Activated effector memory CD4-positive, alpha-beta T cell treated with anti-CD3 and anti-CD28 coated beads, Interleukin-2, amount 50 U/mL, for 16 hours (primary cell): ENCODE data around the gene IDS.
"Not testable (repeated sequence)": the region's sequence is repeated elsewhere in the genome, so short reads cannot be mapped to it uniquely, and the experiment has no call there.

ENCODE experiments used
- DNase-seq: peaks from one replicate; pipeline ENCODE4 v3.0.0-alpha.2; 2020

IDS gene

DNA sequence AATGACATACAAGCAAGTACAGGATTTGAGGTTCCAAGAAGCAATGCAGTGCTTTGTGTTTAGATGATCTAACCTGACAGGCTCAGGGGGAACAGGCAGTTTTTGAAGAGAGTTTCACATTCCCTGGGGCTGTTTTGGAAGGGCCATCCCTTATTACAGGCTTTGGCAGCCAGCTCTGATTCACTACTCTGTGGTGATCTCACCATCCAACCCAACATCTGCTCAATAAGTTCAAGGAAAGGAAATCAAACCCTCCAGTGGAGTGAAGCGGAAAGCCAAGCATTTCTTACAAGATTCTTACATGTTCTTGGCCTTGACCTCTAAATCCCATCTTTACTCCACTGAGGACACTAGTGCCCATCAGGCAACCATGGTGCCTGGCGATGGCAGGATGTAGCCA, 7.5 kb downstream of the IDS start:
- DNase-seq: no peak

DNA sequence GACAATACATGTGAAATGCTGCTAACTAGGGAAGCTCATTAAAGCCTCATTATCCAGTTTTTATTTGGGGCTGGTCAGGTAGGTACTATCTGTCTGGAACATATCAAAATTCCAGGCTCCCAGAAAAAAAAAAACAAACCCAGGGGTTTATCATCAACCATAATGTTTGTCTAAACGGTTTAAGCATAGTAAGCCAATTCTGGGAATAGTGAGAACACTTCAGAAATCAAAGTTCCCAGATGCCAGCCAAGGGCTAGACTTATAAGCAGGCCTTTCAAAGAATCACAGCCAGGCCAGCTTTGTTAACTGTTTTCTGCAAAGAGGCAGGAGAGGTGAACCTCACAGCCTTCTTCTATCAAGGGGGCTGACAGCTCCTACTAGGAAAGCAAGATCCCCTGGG, 8.1 kb downstream of the IDS start:
- no peak for DNase-seq

DNA sequence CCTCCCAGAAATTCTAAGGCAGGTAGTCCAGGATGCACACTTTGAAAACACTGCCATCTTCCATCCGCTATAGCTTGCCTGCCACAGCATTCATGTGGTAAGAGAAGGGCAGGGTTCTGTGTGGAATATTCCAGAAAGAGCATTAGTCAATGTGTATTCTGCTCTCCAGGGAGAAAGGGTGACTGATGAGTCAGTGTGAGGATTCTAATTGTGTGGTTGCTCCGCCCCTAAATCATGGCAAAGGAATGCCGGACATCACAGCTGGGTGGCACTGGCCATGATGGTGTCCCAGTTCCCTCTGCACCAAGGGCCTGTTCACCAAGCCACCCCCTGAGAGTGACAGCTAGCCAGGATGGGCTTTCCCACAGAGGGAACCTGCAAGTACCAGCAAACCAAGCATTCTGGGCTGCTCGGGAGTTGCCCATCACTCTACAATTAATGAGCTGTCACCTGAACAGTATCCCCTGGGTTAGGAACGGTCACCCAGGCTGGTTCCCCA, 9.5 kb downstream of the IDS start:
- DNase-seq: no peak

DNA sequence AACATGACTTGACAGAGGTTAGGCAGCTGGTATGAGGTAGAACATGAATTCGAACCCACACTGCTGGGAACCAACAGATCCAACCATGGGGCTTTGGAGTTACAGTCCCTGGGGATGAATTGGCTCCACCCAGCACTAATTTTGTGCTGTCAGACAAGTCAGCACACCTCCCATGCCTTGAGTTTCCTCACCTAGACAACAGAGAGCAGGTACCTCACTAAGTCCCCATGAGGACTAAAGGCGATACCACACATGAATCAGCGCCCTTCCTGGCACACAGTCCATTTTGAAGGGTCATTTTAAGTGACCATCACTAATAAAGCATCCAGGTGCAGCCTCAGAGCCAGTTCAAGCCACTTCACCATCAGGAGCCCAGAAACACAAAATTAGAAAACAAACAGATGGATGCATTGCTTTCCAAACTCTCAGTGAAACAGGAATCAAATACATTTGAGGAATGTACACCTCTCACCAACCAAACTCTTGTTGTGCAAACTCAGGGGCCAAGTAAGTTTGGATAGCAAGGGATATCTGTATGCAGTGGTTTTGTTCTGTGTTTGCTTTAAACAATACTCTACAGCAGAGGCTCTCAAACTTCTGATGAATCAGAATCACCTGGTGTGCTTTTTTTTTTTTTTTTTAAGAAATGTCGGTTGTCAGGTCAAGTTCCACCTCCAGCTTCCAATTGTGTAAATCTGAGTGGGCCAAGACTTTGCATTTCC, 10.1 kb downstream of the IDS start:
- no peak for DNase-seq

DNA sequence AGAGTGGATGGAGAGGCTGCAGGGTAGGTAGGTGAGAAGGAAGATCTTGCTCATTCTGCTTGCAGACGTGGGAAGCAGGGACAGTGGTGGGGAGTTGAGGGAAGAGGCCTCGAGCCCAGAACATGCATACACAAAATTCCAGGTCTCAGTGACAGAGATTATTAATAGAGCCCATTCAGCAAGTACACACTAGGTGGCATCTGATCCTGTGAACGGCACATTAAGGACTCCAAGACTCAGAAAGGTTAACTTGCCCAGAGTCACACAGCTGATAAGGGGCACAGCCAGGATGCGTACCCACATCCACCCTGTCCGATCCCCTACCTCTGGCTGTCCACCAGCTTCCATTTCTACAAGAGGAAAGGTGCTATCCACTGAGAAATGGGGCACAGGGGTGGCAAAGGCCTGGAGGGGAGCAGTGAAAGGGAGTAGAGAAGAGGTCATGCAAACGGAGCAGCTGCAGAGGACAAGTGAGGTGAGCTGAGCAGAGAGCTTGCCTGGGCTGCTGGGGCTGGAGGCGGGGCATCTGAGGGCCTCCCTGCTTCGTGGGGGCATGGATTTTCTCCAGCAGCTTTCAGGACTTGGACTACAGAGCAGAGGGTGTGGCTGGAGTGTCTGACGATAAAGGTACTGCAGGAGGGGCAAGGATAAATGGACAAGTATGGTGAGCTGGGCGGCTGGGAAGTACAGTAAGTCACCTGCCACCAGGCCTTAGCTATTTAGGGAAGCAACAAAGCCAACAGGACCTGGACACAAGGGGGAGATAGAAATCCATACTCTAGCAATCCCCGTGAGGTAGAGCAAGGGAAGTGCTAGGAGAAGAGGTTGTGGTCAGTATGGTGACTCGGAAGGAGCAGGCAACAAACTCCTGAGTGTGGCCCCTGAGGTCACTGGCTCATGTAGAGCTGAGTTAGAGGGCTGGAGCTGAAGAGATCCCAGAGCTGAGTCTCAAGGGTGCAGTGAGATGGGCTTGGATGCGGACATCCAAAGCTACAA, 11.2 kb downstream of the IDS start:
- DNase-seq: no peak

DNA sequence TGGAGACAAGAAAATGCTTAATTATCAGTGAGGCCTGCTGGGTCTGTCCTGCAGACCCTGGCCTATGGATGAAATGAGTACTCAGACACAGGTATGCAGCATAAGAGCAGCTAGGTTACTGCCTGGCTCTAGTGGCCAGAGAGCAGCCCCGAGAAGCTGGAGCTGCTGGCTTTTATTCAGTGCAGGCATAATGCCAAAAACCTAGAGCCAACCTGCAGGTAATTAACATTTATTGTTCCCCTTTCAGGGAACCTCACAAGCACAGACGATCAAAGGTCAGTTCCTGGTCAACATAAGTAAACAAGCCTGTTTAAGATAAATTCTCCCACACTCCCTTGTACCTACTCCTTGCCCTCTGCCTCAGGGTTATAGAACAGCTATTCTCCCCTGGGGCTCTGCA, 13.3 kb downstream of the IDS start:
- no peak for DNase-seq

DNA sequence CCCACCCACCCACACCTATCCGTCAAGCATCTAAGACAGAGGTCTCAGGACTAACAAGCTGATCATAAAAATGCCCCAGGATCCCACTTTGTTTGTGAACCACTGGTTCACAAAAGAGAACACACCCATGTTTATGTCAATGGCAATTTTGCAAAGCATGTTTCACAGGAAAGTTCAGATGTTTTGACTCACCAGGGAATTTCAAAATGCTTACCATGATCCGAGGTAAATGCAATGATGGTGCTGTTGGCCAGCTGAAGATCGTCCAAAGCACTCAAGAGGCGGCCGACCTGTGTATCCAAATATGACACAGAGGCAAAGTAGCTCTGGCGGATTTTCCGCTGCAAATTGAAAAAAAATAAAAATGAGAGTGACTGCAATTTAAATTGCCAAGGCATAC, 15.0 kb downstream of the IDS start:
- no peak for DNase-seq

DNA sequence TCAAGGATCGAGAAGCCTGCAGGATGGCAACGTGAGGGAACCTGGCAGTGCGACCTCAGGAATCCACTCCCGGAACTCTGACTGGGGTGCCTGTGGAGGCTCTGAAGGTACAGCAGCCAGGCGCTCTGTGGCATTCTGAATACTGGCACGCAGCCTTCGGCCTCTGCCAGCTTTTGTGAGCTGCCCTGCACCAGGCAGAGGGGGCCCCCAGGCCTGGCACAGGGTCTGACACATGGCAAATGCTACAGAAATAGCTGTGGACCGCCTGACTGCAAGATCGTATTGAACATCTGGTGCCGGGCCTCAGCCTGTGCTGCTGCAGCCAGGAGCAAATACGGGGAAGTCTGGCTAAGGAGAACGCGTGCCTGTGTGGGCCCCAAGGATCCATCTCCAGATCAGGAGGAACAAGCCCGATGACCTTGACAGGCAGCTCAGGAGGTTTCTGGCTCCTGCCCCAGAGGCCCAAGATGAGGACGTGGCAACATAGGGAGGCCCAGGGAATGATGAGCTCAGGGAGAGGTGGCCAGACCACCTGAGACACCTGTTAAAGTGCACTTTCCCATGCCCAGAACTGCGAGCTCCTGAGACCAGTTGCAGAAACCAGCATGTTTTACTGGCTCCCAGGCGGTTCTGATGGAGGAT, 16.6 kb downstream of the IDS start:
- DNase-seq: not testable (repeated sequence)

DNA sequence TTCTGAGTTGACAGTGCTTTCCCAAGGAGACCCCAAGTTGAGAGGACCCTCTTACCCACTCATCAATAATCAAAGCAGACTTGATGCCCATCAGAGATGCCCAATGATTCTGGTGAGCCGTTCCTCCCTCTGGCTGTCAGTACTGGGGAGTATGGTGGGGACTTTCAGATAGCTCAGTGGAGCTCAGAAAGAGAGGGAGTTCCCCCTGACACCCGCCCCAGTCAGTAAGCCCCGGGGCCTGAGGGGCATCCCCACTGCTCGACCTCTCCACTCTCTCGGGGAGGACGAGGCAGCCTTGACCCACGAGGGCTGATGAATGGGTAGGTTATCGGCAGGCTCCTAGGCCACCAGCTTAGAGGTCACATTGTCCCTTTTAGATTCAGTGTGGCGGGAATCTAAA, 17.1 kb downstream of the IDS start:
- not testable (repeated sequence) for DNase-seq

DNA sequence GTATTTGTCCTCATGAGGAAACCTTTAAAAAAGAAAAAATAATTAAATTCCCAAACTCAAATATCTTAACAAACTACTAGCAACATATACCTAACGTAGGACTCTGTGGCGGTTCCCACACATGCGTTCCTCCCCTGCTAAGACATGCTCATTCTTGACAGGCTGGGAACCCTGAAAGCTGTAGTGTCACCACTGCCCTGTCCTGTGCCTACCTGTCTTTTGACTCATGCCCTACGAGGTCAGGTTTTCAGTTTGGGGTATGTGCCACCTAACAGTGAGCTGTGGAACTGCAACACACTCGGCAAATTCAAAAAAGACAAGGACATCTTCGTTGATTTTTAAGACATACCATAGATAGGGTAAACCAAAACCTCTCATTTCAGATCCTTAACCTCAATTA, 17.8 kb downstream of the IDS start:
- no peak for DNase-seq

DNA sequence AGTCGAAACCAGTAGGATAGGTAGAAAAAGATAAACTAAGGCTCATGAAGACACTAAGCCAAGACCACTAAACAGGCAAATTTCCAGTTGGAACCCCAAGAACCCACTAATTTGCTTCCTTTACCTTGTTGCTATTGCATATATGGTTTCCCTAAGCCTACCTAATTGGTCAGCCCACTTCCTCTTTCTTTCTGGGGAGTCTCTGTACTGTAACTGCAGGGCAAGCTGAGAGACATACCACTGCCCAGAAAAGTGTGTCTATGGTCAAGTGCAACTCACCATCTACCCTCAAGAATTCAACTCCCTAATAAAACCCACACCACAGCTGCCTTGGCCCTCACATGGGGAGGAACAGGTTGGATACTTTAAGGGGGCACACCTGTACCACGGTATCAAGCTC, 28.6 kb downstream of the IDS start:
- no peak for DNase-seq

DNA sequence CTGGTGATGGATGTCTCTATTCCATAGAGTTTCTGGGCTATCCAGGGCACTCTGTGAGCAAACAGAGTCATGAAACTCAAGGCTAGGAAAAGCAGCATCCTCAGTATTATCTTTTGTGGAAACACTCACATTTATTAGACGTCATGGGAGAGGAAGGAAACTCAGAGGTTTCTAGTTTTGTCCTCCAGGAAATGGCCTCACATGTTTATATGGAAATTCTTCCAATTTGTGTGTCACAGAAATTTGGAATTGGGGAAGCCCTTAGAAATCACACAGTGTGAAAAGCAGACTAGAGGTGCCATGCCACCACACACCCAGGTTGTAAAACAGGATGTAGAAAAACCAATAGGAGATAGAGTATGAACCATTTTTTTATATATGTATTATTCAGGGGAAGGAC, 31.1 kb downstream of the IDS start:
- no peak for DNase-seq

DNA sequence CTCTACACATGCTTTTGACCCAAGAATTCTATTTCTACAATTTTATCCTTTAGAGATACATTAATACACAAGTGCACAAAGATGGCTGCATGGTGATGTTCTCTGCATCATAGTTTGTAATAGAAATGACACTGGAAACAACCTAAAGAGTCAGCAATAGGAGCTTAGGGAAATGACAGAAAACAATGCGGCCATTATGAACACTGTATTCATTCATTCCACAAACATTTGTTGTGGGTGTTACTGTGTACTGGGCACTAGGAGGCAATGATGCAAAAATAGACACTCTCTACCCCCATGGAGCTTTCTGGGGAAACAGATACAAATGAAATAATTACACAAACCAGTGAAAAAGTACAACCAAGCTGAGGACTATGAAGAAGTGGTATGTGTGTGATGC, 32.0 kb downstream of the IDS start:
- no peak for DNase-seq

DNA sequence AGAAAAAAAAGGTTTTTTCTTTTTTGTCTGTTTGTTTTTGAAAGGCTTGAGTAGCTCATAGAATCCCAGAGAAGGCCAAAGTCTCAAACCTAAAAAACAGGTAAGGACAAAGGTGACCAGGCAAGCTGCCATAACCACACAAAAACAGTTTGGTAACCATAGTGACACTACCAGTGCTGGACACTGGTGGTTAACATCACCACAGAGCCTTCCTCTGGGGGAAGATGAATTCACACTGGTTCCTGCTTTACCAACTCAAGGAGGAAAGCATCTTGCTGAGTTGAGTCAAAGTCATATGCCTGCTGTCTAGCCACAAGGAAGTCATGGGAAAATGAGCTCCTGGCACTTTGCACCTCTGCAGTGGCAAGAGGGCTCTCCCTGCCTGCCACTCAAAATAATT, 32.5 kb downstream of the IDS start:
- no peak for DNase-seq

DNA sequence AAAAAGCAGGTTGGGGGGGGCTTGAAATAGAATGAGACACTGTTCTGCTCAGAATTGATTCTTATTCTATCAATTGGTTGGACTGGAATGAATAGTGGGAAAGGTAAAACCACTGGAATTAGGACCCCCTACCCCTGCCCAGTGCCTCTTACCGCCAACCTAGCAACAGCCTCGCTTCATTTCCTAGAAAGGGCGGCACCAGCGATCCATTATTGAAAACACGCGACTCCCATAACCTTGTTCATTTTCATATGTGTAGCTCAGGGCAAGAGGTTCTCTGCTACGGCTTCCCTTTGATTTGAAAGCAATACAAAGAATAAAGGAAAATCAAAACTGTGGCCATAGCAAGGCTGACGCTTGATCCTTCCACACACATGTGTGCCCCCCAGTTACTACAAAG, 33.7 kb downstream of the IDS start:
- DNase-seq: no peak

DNA sequence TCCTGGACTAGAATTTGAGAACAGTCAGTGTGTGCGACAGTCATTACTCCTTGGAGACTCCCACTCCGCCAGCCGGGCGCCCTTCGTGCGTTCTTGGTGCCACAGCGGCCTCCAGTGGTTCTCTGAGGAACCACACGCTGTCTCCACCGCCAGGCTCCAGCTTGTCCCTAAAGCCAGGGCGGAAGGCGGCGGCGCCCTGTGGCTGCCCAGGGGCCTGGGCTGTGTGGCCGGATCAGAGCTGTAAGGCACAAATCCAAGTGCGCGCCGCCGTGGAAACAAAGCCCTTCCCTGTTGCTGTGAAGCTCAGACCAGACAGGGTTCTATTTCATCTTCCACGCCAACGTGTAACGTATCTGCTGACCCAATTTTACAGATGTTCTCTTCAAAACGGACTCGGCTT, 34.2 kb downstream of the IDS start:
- peak; percentile 85 for DNase-seq

DNA sequence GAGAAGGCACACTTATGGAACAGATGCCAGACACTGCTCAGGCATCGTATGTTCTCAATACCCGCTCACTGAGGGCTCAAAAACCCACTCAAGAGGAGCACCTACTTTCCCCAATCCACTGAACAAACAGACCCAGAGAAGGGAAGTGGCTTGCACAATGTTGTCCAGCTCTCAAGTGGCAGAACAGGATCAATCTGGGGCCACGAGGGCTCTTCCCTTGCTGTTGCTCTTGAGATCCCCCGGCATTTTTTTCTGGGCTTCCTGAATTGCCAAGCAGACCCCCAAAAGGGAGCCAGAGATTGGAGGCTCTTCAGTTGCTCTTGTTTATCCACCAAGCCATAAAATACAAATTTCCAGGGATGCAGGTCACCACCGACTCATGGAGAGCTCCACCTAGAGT, 35.7 kb downstream of the IDS start:
- DNase-seq: no peak

DNA sequence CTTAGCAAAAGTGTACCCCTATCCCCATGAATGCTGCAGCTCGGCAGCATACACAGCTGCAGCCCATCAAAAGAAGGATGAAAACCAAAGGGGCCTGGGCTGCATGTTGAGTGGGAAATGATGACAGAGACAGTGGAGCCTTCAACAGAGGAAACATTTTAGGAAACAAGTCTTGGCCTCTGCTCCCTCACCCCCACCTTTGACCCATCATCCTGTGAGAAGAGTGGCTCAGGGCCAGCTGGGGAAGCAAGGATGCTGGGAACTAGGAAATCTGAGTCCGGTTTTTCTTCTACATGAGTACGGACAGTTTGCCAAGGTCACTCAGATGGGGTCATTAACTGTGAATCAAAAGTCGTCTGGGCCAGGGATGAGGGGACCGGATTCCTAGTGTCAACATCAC, 37.2 kb downstream of the IDS start:
- DNase-seq: no peak

DNA sequence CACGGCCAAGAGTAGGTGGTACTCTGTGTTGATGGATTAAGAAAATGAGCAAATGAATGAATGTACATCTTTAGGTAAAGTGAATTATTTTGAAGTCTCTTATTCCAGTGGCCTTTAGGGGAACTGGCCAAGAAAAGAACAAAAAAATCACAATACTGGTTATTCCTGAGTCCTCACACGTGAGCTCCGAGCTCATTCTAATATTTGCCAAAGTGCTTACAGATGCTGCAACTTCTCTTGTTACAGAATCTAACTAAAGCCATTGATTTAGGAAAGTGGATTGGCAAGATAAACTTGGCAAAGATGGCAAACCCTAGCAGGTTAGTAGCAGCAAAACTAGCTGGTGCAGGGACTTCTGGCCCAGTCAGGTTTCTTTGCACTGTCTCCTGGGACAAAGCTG, 37.6 kb downstream of the IDS start:
- DNase-seq: no peak

DNA sequence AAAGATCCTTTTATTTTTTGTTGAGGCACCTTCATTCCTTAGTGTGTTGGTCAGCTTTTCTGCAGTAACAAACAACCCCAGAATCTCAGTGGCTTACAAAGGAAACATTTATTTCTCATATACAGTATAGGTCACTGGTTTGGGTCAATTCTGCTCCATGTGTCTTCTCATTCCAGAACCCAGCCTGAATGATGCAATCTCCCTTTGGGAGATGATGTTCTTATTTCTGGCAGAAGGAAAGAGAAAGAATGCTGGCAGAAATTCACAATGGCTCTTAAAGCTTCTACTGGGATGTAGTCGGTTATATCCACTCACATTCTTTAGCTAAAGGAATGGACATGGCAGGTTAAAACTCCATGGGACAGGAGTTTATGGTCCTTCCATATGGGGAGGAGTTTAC, 42.3 kb downstream of the IDS start:
- no peak for DNase-seq

DNA sequence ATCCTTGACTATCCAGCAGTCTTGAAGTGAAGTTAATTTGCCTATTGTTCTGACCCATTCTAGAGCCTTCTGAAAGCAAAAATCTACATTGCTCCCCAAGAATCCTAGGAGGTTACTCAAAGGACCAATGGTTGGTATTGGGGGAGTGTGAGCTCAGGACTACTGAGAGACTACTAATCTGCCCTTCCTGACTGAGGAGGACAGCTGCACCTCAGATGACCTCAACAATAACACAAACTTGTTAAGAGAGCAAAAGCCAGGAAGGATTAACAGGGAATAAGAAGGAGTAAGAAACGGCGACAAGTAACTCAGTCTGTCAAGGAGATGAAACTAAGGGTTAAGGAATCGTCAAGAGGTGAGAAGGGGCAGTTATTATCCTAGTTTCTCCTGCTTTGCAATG, 43.4 kb downstream of the IDS start:
- DNase-seq: no peak

DNA sequence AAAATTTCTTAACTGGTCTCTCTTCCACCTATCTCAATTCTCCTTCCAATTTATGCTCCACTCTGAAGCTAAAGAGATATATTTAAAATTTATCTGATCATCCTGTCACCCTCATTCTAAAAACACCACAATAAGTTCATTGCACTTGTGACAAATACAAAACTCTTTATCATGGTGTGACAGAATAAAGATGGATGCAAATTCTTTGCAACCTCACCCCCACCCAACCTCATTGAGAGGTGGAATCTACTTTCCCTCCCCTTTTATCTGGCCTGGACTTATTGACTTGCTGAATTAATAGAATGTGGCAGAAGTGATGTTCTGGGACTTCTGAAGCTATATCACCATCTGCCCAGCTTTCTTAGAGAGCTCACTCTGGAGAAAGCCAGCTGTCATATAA, 46.5 kb downstream of the IDS start:
- DNase-seq: no peak

DNA sequence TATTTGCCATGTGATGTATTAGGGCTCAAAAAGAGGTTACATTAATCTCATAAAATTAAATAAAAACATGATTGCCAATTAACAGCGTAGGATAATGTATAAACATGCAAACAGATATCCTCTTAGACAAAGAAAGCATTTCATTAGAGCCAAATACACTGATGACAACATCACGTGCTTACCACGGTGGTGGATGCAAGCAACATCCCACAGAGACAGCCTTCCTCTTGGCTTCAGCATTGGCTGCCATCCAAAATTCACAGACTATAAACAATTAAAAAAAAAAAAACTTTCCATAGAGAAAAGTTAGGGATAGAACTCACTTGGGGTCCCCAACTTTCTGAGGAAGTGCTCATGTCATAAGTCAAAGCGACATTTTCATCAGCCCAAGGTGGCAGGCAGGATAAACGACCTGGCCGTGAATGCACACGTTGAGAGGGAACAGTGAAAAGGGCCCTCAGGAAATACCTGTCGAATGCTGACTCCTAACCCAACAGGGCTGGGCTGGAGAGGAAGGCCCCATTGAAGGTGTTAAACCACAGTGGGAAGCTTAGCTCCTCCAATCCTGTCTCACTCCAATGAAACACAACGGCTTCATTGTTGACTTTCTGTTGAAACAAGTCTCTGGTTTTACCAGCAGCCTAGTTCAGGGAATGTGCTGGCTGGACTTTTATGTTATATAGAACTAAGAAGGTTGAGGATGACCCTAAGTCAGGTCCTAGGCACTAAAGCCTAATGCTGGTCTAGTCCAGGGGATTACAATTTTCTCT, 48.4 kb downstream of the IDS start:
- no peak for DNase-seq
